HG03097 (cell line): Measurements from ENCODE around the gene SLC35E1.

Source experiments
- ATAC-seq: cut with Tn5 transposase; IDR thresholded peaks from one replicate; pipeline ENCODE4 v1.9.1; 2021; ENCODE audit not compliant: unreplicated experiment, low FRiP score

The SLC35E1 gene

DNA sequence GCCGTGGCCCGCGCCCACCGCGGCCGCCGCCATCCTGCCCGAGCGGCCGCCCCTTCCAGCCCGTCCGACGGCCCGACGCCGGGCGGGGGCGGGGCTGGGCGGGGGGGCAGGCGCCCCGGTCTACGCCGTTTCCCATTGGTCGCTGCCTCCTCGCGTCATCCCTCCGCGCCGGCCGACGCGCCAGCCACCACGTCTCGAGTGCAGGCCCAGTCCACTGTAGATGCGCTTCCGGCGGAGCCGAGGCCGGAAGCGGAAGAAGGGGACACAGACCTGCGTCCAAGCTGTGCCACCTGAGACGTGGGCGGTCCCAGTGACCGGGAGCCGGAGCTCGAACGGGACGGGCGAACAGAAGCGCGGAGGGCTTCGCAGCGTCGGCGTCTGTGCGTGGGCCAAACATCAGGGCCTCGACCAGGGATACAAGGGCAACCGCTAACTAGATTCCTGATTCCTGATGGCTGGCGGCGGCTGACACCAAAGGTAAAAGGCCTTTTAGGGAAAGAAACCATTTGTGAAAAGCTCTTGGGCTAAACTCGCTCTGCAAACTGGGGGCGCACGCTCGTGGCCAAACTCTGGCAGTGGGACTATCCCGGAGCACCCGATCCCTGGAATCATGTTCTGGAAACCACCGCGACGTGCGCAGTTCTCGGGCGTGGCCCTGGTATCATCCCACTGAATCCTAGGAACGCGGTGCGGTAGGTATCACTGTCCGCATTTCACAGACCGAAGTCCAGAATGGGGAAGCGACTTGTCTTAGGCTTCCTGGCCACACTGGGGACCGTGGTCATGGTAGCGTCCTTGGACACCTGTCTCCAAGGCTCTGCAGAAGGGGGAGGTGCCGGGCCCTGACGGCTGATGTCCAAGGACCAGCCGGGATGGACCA is at the start of gene SLC35E1:
Gene SLC35E1, minus strand, starts transcription at position 84 of the 880 bp plus-strand sequence. Its CDS starts 51 bp downstream, at position 33.
- peak; percentile 70 for ATAC-seq

DNA sequence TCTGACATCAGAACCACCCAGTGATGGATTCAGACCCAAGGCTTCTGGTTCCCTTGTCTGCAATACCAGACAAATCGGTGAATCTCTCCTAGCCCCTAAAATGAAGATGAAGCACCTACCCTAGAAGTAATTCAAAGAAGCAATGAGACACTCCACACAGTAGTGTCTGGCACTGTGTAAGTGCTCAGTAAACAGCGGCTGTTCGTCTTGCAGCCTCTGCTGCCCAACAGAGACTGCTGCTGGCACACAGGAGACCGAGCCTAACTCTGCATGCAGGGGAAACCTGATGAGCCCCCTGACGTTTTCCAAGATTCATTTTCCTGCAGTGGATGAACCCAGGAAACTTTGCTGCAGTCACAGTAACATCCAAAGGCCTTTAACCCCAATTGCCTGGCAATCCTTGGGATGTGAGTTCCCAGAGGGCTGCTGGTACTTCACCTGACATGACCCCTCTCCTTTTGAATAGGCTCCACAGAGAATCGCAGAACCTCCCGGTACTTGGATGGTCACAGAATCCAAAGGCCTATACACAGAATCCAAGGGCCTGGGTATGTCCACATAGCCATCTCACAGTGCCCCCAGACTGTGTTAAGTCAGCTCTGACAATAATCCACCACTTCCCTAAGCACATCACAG is 49.1 kb upstream of the SLC35E1 start:
- no peak for ATAC-seq

DNA sequence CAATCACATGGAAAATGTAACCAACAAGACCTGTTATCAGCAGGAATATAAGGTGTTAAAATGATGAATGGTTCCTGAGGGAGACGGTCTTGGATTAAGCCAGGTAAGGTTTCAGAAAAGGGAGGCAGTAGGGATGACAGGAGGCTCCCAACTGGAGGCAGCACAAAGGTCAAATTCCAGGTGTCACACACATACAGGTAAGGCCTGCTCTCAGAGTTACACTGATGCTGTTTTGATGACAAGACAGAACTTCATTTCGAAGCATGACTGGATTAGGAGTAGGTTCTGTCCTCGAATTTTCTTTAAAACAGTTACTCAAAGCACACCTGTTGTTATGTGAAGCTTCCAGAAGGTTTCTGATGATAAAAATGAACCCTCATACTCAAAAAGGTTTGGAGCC is 48.4 kb upstream of the SLC35E1 start:
- no peak for ATAC-seq

DNA sequence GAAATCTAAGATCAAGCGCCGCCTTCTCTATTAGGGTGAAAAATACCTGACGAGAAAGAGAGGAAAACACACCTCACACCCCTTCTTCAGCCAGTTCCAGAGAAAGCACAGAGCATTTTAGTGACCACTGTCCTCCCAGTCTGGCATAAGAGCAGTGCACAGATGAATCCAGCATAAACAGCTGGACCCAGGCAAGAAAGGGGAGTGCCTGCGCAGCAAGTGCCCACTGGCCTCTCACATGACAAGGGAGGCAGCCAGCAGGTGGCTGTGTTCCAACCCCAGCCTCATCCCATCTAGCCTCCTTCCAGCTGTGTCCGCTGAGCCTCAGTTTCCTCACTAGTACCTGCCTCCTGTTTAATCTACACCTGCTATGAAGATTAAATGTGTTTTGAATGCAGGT is 47.8 kb upstream of the SLC35E1 start:
- no peak for ATAC-seq

DNA sequence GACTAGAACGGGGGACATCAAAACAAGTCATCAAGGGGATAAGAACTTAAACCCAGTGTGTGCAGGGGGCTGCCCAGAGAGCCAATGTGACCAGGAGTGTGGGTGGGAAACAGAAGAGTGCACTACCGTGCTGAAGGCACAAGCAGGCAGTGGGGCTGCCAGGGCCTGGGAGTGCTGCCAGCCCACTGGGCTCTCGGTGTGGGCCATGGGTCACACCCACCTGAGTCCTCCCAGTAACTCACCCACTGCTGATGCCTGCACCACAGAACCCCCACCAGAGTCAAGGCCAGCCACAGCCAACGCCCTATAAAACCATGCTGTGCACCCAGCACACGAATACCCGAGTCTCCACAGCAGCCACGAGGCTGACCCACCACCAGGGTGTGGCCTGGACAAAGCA is 47.2 kb upstream of the SLC35E1 start:
- no peak for ATAC-seq

DNA sequence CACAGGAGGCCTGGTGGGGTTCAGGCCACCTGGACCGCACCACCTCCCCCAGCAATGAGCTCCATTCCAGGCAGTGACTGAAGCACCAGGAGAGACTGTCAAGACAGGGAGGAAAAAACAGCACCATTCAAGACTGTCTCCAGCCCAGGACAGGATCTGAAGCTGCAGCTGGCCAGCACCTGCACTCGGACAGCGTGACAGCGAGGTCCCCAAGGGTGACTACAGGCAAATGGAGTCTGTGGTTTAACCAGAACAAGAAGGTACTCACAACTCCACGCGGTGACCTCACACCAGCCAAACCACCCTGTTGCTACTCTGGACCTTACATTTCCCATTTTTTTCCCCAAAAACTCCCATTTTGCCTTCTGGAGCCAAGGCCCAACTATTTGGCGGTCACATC is 46.0 kb upstream of the SLC35E1 start:
- no peak for ATAC-seq

DNA sequence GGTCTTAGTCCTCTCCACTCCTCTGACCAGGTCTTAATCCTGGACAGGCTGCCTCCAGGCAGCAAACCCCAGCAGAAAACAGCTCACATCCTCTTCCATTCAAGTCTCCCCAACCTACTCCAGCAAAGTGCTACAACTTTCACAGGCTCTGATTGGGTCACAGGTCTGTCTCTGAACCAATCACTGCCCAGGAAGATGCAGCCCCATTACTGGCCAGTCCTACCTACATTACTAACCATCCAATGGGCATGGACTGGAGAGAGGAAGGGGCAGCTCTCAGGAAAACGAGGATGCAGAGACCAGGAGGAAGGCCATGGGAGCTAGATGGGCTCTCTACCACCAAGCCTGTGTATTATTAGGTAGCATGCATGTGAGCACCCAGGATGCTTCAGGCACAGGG is 43.6 kb upstream of the SLC35E1 start:
- no peak for ATAC-seq

DNA sequence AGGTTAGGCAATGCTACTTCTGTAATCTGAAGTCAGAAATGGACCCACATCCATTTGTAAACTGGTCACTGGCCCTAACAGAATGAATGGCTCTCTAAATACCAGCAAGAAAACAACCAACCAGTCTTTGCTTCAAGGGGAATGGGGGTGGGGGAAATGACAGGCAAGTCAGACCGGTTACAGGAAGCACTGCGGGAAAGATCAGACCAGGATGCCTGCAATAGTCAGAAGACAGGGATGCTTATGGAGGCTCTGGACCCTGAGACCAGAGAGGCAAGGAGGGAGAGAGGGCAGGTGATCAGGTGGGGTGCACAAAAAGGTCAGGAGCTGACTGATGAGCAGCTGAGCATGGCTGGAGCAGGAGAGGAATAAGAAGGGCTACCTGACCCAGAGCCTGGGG is 42.7 kb upstream of the SLC35E1 start:
- no peak for ATAC-seq

DNA sequence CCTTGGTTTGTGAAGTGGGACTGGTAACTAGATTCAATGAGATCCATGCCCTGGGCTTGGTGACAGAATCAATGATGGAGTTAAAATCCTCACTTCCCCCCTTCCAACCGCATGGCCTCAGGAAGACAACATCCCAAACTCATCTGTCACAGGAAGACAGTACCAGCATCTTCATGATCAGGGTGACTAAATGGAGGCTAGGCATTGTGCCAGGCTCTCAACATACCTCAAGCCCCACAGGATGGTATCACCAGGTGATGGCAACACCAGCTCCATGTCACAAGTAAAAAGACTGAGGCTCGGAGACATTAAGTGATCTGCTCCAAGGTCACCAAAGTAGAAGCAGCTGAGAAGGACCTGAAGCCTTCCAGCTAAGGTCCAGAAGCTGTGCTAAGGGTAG is 41.6 kb upstream of the SLC35E1 start:
- no peak for ATAC-seq

DNA sequence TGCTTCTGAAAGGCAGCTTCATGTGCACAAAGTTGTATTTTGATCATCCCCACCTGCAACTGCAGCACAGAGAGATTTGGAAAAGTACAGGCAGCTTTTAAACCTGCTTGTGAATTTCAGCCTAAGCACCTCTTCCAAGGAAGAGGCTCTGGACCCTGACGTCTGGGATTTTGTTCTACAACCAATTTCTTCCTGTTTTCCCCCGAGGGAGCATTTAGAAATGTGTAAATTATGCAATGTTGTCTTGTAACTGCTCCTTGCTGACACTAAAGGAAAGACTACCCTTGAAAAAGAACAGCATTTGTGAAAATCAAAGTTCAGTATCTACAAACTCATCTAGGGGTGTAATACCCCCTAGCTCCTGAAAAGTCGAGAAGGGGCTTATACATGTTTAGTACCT is 40.4 kb upstream of the SLC35E1 start:
- ATAC-seq = no peak

DNA sequence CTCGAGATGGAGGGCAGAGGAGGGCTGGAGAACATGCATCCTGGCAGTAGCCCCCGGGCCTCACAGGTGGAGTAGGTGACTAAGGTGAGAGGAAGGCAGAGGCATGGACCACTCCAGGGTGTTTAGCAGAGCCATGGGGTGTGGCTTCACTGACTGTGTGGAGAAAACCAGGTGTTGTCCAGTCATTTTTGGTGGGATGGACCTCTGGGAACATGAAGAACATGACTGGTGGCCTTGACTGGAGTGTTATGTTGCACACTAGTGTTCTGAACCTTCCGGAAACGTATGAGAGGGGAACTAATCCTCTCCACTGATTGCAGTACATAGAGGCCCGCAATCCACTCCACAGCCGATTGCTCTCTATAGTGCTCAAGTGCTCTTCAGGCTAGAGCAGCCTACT is 38.9 kb upstream of the SLC35E1 start:
- ATAC-seq = no peak

DNA sequence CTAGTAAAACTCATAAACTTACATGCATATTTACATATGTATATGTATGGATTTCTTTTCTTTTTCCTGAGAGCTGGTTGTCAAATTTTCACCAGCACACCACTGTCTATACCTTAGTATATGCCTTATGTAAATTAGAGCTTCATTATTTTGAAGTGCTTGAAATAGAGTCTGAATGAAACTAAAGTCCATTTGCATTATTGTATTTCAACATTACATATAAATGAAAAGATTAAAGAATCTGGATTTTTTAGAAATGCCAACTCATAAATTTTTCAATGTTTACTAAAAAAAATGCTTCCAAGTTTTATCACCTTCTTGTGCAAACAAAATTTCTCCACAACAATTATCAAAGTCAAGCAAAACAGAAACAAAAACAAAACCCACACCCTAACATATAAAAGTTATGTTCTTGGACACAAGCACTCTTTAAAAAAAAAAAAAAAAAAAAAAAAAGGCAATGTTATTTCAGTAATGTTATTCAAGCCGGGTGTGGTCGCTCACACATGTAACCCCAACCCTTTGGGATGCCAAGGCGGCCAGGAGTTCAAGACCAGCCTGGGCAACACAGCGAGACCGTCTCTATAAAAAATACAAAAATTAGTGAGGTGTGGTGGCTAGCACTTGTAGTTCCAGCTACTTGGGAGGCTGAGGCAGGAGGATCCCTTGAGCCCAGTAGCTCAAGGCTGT is 37.4 kb upstream of the SLC35E1 start:
- no peak for ATAC-seq

DNA sequence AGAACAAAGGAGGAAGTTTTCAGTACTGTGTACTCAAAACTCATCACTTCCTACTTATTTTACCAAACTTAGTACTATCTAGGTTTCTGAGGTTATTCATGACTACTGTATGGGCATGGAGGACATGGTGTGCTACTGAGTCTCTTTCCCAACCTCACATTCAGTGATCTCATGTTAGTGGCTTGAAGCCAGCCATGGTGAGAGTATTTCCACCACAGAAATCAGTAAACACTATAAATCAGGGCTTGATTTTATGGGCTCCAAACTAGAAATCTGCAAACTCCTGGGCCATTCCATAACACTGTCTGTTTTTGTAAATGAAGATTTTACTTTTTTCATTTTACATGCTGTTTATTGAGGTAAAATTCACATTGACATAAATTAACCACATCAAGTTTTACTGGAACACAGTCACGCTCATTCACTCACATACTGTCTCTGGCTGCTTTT is 36.1 kb upstream of the SLC35E1 start:
- ATAC-seq = no peak

DNA sequence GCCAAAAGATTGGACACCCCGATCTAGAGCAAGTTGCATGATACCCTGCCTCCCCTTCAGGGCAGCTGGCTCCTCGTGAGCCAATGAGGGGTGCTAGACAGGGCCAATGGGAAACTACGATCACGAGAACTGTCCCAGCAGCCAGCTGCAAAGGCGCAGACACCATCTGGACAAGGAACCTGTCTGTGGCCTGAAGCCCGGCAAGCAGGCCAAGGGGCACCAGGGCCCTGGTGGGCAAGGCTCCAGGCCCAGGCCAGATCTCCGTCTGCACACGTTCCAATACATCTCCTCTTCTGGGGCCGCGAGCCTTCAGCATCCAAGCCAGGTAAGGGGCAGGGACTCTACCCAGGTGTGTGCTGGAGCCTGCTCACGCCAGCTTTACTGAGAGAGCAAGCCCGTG is 35.6 kb upstream of the SLC35E1 start:
- no peak for ATAC-seq

DNA sequence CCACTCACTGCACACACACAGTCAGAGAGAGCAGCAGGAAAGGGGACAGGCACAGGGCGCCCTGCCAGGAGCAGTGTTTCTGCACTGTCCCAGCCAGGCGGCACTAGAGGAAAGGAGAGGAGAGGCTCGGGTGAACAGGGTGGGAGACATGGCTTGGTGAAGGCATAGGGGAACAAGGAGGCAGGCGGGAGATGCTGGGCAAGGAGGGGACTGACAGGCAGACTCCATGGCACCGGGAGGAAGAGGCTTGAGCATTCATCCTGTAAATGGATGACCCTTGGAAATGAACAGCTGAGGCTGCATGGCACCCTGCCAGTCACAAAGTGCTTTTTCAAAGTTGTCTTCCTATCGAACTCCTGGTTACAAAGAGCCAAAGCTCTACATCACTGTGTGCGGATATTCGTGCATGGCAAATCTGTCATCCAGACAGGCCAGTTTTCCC is 33.4 kb upstream of the SLC35E1 start:
- no peak for ATAC-seq

DNA sequence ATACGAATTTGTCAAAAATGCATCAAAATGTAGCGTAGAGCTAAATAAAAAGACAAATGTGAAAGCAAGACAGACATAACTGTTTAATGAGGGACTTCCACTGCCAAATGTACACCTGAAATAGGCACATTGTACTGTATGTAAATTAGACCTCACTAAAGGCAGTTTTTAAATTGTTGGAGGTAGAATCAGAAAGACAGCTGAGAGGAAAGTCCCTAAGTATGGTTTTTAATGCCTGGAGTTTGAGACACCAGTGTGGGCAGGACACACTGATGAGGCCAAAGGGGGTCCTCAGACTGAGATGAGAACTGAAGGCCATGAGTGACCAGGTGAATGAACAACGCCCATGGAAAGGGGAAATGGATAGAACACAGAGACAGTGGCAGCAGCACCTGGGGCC is 32.9 kb upstream of the SLC35E1 start:
- no peak for ATAC-seq

DNA sequence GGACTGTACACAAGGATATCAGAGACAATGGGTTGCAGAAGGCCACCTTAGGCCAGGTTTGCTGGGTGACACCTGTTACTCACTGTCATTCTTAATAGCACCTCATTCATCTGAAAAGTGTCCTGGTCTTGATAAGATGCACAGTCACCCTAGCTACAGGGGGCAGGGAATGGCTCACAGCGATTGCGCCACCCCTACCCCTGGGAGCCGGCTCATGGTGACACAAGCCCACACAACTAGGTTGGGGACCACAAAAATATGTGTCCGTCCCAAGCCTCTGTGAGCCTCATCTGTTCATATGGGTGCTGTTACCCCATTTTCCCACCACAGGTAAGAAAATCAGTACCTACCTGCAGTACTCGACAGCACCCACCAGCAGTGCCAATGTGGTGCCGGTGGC is 32.4 kb upstream of the SLC35E1 start:
- no peak for ATAC-seq

DNA sequence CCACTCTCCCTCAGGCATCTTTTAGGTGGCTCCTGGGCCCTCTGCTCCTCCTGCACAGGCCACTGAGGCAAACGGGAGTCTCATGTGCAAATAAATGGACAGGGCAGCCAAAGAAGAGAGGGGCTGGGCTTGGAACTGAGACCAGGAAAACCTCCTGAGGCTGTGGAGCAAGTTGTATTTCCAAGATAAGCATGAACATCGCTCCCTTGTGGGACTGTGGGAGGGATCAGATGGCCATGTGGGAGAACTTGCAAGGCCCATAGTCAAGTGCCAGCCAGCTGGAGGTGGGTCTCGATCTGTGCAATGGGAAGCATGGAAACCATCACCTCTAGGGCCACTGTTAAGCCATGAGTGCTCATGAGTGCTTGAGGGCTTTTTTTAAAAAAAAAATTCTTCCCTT is 30.9 kb upstream of the SLC35E1 start:
- ATAC-seq = no peak

DNA sequence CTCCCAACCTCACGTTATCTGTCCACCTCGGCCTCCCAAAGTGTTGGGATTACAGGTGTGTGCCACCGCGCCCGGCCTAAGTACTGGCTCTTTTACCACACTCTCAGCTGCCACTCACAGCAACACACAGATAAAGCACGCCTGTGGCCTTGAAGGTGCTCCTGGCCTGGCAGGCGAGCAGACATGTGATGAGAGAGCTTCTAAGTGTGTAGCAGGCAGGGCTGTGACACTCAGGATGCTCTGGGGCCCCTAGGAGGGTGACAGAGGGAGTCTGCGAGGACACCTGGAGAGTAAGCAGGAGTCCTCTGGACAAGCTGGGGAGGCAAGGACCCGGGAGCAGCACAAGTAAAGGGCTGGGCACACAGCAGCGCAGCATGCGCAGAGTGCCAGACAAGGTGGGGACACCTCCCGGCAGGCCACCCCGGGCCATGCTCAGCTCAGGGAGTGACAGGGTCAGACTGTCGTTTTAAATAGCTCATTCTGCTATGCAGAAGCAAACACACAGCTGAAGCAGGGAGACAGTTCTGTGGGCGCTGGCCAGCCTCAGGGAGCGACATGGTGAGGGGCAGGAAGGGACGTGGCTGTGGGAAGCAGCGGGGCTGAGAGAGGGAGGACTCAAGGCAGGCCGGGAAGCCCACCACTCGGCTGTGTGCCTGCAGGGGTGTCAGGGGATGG is 29.3 kb upstream of the SLC35E1 start:
- ATAC-seq = no peak

DNA sequence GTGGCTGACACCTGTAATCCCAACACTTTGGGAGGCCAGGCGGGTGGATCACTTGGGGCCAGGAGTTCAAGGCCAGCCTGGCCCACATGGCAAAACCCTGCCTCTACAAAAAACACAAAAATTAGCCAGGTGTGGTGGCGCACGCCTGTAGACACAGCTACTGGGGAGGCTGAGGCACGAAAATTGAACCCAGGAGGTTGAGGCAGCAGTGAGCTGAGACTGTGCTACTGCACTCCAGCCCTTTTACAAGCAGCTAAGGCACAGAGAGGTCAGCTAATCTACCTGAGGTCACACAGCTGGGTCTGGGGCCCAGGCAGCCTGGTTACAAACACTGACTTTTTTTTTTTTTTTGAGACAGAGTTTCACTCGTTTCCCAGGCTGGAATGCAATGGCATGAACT is 28.6 kb upstream of the SLC35E1 start:
- ATAC-seq = no peak
